Left colon (tissue), 2 donors: ENCODE results near the gene OR51B4. TPM values are rescaled to one million over a fixed set of nuclear protein-coding genes. Genes with fewer than 3 reads are reported as not detected.
"Not testable (repeated sequence)": the region's sequence is repeated elsewhere in the genome, so short reads cannot be mapped to it uniquely, and the experiment has no call there.

Experiments used
- ATAC-seq: fragments of 200-7000 bp; cut with Tn5 transposase; one replicate; pipeline ENCODE4 v1.9.1; 2020; ENCODE audit warnings: mild to moderate bottlenecking, moderate library complexity
- DNase-seq, 2 donors: peaks; one replicate each; pipeline ENCODE4 v3.0.0-alpha.2; 2020
- intact Hi-C, 2 donors: fragments of 100-400 bp; cut with DNase I in 1 of 2; cut with micrococcal nuclease in 1 of 2; formaldehyde crosslinking; loops; one replicate each; pipeline versions ENCODE4 v1.11.2 to v1.14.0; 2022; cut with DNase I, micrococcal nuclease
- total RNA-seq, 2 donors: library from RNA; stranded (reverse); fragmentation: NEBNext Ultra II Directional; extraction: Animal tissue kit (Norgen Biotek cat#: 25700); gene quantifications; one replicate each; pipeline ENCODE4 v1.2.1, GENCODE V29; 2021
- donor health status: DM: no; HTN: no; CAD: no.
- donor health status: DM: yes; HTN: yes; CAD: no.

OR51B4 gene
- total RNA-seq, 2 donors from 2014 or later: not detected

- ATAC-seq: no peak
- DNase-seq: no peak
- intact Hi-C loops: no loop called here
These were observed 22.2 kb downstream of the OR51B4 start for GRCh38 chr11:5279471-5280090.

DNA sequence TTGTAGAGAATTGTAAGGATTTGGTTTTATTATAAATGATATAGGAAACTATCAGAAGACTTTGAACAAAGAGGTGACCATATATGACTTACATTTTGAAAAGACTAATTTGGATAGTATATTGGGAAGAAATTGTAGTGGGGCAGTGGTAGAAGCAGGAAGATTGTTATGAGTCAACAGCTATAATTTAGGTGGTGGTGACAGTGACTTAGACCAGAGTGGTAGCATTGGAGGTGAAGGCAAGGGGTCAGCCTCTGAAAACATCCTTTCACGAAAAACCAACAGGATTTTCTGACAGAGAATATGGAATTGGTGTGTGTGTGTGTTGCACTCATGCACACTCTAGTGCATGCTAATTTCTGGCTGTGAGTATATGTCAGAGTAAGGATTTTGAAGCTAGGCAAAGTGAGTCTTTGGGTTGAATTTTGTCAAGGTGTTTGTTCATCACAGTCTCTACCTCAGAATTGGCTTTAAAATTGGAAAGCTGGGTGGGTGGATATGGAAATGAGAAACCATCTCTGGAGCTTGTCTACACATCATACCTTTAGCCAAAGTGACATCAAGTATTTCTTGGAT is 23.9 kb downstream of the OR51B4 start:
- no peak for ATAC-seq
- DNase-seq: no peak
- intact Hi-C loops: no loop called here

GRCh38 chr11:5276697-5277096 is 25.0 kb downstream of the OR51B4 start:
- intact Hi-C loops: no loop called here
- ATAC-seq: no peak

DNA sequence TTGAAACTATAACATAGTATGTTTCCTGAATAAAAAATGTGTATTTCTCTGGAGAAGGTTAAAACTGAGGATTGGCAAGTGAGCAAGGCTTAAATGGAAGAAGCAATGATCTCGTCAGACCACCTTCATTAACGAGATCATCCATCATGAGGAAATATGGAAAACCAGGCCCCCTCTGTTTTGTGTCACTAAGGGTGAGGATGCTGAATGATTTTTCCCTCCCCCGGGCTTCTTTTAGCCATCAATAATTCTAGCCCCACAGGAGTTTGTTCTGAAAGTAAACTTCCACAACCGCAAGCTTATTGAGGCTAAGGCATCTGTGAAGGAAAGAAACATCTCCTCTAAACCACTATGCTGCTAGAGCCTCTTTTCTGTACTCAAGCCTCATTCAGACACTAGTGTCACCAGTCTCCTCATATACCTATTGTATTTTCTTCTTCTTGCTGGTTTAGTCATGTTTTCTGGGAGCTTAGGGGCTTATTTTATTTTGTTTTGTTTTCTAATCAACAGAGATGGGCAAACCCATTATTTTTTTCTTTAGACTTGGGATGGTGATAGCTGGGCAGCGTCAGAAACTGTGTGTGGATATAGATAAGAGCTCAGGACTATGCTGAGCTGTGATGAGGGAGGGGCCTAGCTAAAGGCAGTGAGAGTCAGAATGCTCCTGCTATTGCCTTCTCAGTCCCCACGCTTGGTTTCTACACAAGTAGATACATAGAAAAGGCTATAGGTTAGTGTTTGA is 26.2 kb downstream of the OR51B4 start:
- ATAC-seq (no peak), DNase-seq (no peak)
- intact Hi-C loops: no loop called here

More at GRCh38 chr11:5276697-5277096, 25.0 kb downstream of the OR51B4 start:
- DNase-seq: no peak

- intact Hi-C loops: no loop called here
- no peak for DNase-seq
- no peak for ATAC-seq
These were observed 27.4 kb downstream of the OR51B4 start for GRCh38 chr11:5274395-5274794.

GRCh38 chr11:5272395-5273017 is 29.2 kb downstream of the OR51B4 start:
- ATAC-seq (no peak), DNase-seq (no peak)
- intact Hi-C loops: no loop called here

- intact Hi-C loops: no loop called here
- ATAC-seq (no peak), DNase-seq (no peak)
These were observed 32.0 kb downstream of the OR51B4 start, which contains the start of gene HBE1 for GRCh38 chr11:5269715-5270147. Gene HBE1, minus strand, starts transcription at chr11:5269945. Its CDS starts 55 bp downstream, at chr11:5269890.

DNA sequence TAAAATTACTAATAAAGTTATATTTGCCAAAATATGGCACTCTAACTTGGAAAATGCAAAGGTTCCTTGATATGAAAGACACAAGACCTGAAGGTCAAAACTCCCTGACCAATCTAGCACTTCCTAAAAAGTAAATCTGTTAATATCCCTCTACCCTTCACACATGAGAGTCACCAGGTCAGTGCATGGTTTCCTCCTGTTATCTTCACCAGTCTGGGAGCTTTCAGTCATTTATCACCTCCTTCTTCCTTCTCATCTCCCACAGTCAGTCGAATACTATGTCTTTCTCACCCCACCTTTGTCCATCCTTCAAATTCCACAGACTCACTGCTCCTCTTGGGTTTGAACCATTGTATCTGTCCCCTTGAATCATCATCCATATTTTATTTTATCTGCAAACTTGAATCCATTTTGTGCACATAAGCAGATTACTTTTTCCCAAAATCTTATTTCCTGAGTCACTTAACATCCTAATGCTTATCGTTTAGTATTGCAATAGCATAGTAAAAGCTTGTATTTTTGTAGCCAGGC is 34.6 kb downstream of the OR51B4 start:
- ATAC-seq: no peak
- DNase-seq: no peak
- intact Hi-C loops: no loop called here

DNA sequence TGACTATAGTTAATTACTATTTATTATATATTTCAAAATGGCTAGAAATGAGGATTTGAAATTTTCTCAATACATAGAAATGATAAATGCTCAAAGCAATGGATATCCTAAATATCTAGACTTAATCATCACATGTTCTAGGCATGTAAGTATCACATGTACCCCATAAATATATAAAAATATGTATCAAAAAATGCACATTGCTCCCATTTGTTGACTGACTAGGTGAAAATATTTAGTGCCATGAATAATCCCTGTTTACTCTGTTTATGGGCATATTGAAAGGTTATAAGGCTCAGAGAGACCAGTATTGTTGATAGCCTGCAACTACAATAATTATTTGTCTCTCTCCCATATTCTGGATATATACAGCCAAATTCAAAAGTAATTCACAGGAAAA is 35.1 kb downstream of the OR51B4 start:
- ATAC-seq (no peak), DNase-seq (no peak)
- intact Hi-C loops: no loop called here

- intact Hi-C loops: no loop called here
- DNase-seq: no peak
- no peak for ATAC-seq
These were observed 35.9 kb downstream of the OR51B4 start for GRCh38 chr11:5265832-5266231.

GRCh38 chr11:5258543-5259262 is 43.0 kb downstream of the OR51B4 start:
- ATAC-seq: no peak
- intact Hi-C loops: no loop called here
- no peak for DNase-seq

GRCh38 chr11:5257296-5257695 is 44.5 kb downstream of the OR51B4 start:
- intact Hi-C loops: no loop called here
- ATAC-seq (no peak), DNase-seq (no peak)

GRCh38 chr11:5254646-5255413 is 46.9 kb downstream of the OR51B4 start, which contains the start of gene HBG2:
Gene HBG2, minus strand, starts transcription at chr11:5254781. Its CDS starts 53 bp downstream, at chr11:5254728.
- intact Hi-C loops, ATAC-seq, DNase-seq: not testable (repeated sequence)

DNA sequence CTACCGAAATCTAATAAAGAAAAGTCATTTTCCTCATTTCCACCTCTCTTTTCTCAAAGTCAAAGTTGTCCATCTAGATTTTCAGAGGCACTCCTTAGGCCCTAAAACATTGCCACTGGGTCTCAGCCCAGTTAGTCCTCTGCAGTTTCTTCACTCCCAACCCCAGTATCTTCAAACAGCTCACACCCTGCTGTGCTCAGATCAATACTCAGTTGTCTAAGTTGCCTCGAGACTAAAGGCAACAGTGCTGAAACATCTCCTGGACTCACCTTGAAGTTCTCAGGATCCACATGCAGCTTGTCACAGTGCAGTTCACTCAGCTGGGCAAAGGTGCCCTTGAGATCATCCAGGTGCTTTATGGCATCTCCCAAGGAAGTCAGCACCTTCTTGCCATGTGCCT is 47.7 kb downstream of the OR51B4 start:
- DNase-seq, intact Hi-C loops, ATAC-seq: not testable (repeated sequence)

- ATAC-seq, DNase-seq, intact Hi-C loops: not testable (repeated sequence)
These were observed 48.3 kb downstream of the OR51B4 start for GRCh38 chr11:5253440-5253839.

DNA sequence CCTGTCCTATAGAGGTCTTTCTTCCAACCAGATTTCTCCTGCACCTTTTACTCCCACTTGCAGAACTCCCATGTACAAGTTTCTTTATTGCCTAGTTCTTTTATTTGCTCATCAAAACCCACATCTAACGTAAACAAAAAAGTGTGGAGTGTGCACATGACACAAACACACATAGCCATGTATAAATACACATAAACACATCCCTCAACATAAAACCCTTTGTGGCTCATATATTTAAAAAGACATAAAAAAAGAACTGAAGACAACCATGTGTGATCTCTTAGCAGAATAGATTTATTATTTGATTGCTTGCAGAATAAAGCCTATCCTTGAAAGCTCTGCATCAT is 48.9 kb downstream of the OR51B4 start:
- no peak for ATAC-seq
- intact Hi-C loops: no loop called here
- no peak for DNase-seq

GRCh38 chr11:5252192-5252918 is 49.4 kb downstream of the OR51B4 start:
- no peak for DNase-seq
- intact Hi-C loops: no loop called here

More at GRCh38 chr11:5252192-5252918, 49.4 kb downstream of the OR51B4 start:
- no peak for ATAC-seq
